Activated CD4-positive, alpha-beta memory T cell treated with anti-CD3 and anti-CD28 coated beads, Interleukin-2, amount 10 ng/mL, durations not matched to agents 7 days and 5 days (primary cell): ENCODE data around the gene B3GAT1. TPM values are rescaled to one million over a fixed set of nuclear protein-coding genes. Genes with fewer than 3 reads are reported as not detected.

Source experiments
- CTCF ChIA-PET: fragments of 350-600 bp; sonication (Branson Sonifier 250); formaldehyde crosslinking; loops from one replicate; lab custom pipeline; 2021; ENCODE audit warnings: antibody characterized with exemption, inconsistent platforms; lab: Charles Lee
- POLR2A ChIA-PET: fragments of 350-600 bp; sonication (Branson Sonifier 250); formaldehyde crosslinking; loops from one replicate; lab custom pipeline; 2021; ENCODE audit warnings: antibody characterized with exemption; lab: Charles Lee
- DNase-seq: peaks from one replicate; pipeline ENCODE4 v3.0.0-alpha.2; 2020
- H3K27ac Mint-ChIP-seq: one replicate; pipeline ENCODE4 v1.8.0; 2021; ENCODE audit warnings: mild to moderate bottlenecking, mixed read lengths
- H3K27me3 Mint-ChIP-seq: one replicate; pipeline ENCODE4 v1.8.0; 2021; ENCODE audit warnings: mixed read lengths
- H3K36me3 Mint-ChIP-seq: one replicate; pipeline ENCODE4 v1.8.0; 2021; ENCODE audit warnings: low read depth, mixed read lengths
- H3K4me1 Mint-ChIP-seq: one replicate; pipeline ENCODE4 v1.8.0; 2021; ENCODE audit warnings: mixed read lengths
- H3K4me3 Mint-ChIP-seq: one replicate; pipeline ENCODE4 v1.8.0; 2021; ENCODE audit warnings: mild to moderate bottlenecking, mixed read lengths
- H3K9me3 Mint-ChIP-seq: one replicate; pipeline ENCODE4 v1.8.0; 2021; ENCODE audit warnings: mixed read lengths
- total RNA-seq, 2 experiments: library from RNA; stranded (reverse); gene quantifications; one replicate each; pipeline ENCODE4 v1.2.3, GENCODE V29; 2021

Gene B3GAT1
- total RNA-seq, 2 experiments from 2014 or later = 10.5 to 11.0 TPM

DNA sequence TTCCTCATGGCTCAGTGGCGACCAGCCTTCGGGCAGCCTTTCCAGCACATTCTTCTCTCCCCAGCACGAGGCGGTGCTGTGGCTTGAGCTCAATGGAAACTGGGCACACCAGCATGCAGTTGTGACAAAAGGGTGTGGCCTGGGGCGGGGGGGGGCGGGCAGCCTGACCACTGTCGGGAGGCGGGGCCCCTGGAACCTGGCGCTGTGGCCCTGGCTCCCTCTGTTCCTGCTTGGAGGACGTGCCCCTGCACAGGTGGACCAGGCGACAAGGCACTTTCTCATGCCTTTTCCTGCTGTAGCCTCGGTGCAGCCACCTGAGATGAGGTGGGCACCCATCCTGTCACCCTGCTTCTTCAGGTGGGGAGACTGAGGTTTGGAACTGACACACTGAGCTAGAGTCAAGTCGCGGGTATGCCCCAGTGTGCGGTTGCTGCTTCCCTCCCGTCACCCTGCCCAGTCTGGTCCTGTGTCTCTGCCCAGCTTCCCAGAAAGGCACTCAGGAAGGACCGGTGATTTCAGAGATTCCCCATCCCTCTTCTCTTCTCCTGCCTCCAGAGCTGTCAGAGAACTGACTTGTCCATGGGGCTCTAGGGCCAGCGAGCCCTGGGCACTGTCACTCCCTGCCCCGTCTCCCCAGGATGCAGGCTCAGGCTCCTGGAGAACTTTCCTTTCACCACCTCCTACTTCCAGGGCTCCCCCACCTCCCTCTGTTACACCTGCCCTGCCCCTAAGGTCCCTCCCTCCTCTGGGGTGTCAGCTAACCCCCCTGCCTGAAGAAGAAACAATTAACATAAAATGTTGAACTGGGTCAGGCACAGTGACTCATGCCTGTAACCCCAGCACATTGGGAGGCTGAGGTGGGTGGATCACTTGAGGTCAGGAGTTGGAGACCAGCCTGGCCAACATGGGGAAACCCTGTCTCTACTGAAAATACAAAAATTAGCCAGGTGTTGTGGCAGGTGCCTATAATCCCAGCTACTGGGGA, 9.9 kb downstream of the B3GAT1 start:
- peak; percentile 39 for DNase-seq
- H3K36me3 Mint-ChIP-seq = no peaks in the 10 kb centered on the region
- ChIA-PET POLR2A (interaction anchor here (0.7 to 1.7 kb wide), 4 partner anchors 8 to 15 kb away, joined by 3 to 9 read pairs (median 4); no protein-coding TSS in a partner anchor), CTCF (interaction anchor here (1.4 kb wide), 1 partner anchor 15 kb away, joined by 4 read pairs; no protein-coding TSS in a partner anchor)
- H3K27ac Mint-ChIP-seq = no peak overlapping the region
- H3K4me3 Mint-ChIP-seq = no peak overlapping the region
- H3K9me3 Mint-ChIP-seq = no peaks in the 10 kb centered on the region
- H3K27me3 Mint-ChIP-seq = peaks cover 22% of the 10 kb centered on the region
- peaks cover 30% of the 10 kb centered on the region for H3K4me1 Mint-ChIP-seq

DNA sequence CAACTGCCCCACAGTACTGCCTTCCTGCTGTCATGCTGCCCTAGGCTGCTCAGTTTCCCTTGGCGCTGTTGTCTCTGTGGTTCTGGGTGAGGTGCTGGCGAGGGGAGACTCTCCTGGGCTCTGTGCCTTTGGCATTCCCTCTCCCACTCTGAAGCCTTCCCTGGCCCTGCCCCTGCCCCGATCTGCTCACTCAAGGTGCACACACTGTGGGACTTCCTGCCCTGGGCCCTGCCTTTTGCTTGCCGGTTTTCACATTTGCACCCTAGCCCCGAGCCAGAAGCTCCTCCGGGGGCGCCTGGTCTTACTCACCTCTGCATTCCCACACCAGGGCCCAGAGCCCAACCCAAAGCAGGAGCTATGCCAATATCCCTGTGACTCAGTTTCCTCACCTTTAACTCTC, 12.0 kb downstream of the B3GAT1 start:
- ChIA-PET POLR2A (interaction anchor here (1.5 kb wide), 1 partner anchor 11 kb away, joined by 4 read pairs; no protein-coding TSS in a partner anchor), CTCF (no interaction called here)
- Mint-ChIP-seq H3K4me1 (peaks cover 21% of the 10 kb centered on the region), H3K36me3 (no peaks in the 10 kb centered on the region), H3K27ac (no peak overlapping the region), H3K4me3 (no peak overlapping the region), H3K27me3 (peaks cover 21% of the 10 kb centered on the region), H3K9me3 (no peaks in the 10 kb centered on the region)
- DNase-seq = no peak

DNA sequence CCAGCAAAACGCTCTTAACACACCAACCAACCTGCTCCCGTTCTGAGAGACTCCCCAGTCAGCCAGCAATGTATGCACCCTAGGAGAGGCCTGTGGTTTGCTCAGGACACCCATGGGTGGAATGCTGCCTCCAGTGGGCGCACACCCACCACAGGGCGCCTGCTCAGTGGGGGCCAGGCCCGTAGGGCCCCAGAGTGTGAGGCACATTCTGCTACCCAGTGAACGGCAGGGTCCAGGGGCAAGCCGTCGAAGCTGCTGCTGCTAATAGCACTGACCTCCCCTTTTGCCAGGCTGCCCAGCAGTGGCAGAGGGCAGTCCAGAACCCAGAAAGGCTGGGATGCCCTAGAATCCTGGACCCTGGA, 12.8 kb downstream of the B3GAT1 start:
- CTCF ChIA-PET = no interaction called here
- POLR2A ChIA-PET = no interaction called here
- Mint-ChIP-seq H3K4me3 (no peak overlapping the region), H3K27ac (no peak overlapping the region), H3K4me1 (peaks cover 21% of the 10 kb centered on the region), H3K9me3 (no peaks in the 10 kb centered on the region), H3K27me3 (peaks cover 21% of the 10 kb centered on the region), H3K36me3 (no peaks in the 10 kb centered on the region)
- DNase-seq = no peak

DNA sequence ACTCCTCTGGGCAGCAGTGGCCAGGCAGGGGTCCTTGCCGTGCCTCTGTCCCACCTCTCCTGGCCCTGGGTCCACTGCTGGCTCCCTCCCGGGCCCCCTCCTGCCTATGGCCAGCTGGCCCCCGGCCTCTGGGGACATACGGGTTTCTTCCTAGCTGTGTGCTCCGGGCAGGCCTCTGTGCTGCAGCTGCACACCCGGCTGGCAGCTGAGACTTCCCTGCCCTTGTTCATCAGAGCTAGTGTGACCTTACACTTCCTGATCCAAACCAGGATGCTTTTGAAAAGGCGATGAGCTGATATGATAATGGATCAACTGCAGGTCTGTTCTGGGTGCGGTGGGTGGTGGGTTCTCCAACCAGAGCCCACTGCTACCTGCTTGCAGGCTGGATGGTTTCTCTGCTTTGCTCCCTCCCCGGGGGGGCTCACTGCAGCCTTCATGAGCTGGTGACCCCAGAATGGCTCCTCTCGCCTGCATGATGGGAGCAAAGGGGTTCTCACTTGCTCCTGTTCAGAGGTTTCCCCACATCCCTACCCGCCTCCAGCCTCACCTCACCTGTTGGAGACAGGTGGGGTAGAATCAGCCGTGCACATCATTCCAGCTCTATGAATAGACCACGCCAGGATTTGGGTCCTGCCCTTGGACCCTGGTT, 13.3 kb downstream of the B3GAT1 start:
- H3K9me3 Mint-ChIP-seq = no peaks in the 10 kb centered on the region
- DNase-seq = no peak
- peaks cover 18% of the 10 kb centered on the region for H3K27me3 Mint-ChIP-seq
- CTCF ChIA-PET = no interaction called here
- H3K4me3 Mint-ChIP-seq = no peak overlapping the region
- no peak overlapping the region for H3K27ac Mint-ChIP-seq
- POLR2A ChIA-PET = no interaction called here
- no peaks in the 10 kb centered on the region for H3K36me3 Mint-ChIP-seq
- peaks cover 21% of the 10 kb centered on the region for H3K4me1 Mint-ChIP-seq

DNA sequence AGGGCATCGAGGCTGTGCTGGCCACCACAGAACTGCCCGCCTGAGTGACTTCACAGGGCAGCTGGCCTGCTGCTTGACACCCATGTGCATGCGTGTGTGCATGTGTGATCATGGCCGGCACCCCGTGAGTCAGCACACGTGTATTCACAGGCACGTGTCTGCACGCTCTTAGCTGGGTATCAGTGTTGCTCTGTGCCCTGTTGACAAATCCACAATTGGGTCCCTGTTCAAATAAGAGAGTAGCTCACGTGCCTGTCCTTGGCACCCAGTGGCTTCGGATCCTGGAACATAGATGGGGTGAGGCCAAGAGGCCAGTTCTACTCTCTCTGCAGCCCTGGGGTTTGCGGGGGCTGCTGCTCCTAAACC, 14.0 kb downstream of the B3GAT1 start:
- POLR2A ChIA-PET = no interaction called here

DNA sequence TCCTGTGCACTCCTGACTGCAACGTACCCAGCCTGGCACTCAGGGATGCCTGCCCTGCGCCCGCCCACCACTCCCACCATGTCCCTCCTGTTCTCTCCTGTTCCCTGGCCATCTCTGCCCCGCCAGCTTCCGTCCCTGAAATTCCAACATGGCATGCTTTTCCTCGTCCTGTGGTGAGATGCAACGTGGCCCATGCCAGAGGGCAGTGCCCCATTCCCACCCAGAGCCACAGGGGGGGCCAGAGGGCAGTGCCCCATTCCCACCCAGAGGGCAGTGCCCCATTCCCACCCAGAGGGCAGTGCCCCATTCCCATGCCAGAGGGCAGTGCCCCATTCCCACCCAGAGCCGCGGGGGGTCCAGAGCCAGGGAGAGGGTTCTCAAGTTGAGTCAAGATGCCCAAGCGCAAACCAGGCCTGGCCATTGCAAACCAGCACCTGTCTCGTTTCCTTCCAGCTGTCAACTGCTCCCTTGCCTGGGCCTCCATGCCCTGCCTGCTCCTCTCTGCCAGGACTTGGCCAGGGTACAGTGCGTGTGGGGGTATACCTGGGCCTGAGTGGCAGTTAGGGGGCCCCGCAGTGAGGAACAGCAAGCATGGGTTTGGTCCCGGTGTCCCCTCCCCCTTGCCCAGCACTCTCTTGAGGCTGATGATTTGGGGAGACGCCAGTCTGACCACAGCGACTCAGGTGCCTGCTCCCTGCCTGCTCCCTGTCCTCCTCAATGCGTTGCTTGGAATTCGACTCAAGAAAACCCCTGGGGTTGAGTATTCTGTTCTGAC, 14.6 kb downstream of the B3GAT1 start:
- DNase-seq = no peak
- peaks cover 16% of the 10 kb centered on the region for H3K27me3 Mint-ChIP-seq
- POLR2A ChIA-PET = interaction anchor here (1.1 kb wide), 1 partner anchor 26 kb away, joined by 3 read pairs; no protein-coding TSS in a partner anchor
- no peaks in the 10 kb centered on the region for H3K9me3 Mint-ChIP-seq
- H3K27ac Mint-ChIP-seq = no peak overlapping the region
- CTCF ChIA-PET = no interaction called here
- H3K4me1 Mint-ChIP-seq = peaks cover 13% of the 10 kb centered on the region
- no peaks in the 10 kb centered on the region for H3K36me3 Mint-ChIP-seq
- H3K4me3 Mint-ChIP-seq = no peak overlapping the region

More for the DNA sequence above, 14.0 kb downstream of the B3GAT1 start:
- H3K27me3 Mint-ChIP-seq = peaks cover 16% of the 10 kb centered on the region
- CTCF ChIA-PET = no interaction called here
- H3K27ac Mint-ChIP-seq = no peak overlapping the region
- no peak overlapping the region for H3K4me3 Mint-ChIP-seq
- H3K9me3 Mint-ChIP-seq = no peaks in the 10 kb centered on the region
- H3K36me3 Mint-ChIP-seq = no peaks in the 10 kb centered on the region
- no peak for DNase-seq
- peaks cover 18% of the 10 kb centered on the region for H3K4me1 Mint-ChIP-seq

DNA sequence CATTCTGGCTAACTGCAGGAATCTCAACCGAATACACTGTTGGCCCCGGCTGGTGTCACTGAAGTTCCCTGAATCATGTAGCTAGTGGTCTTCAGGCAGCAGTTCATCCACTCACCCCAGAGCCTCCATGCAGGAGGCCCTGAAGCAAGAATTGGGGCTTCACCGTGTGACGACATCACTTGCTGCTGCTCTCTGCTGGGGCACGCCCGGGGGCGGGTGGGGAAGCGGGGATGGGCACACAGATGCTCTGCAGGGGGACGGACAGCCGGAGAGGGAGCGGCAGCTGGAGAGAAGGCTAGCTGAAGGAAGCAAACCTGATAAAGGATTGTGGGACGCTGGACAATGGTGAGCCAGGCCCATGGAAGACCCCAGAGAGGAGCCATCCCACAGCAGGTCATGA, 17.0 kb downstream of the B3GAT1 start:
- Mint-ChIP-seq H3K27ac (no peak overlapping the region), H3K9me3 (no peaks in the 10 kb centered on the region), H3K27me3 (peaks cover 5% of the 10 kb centered on the region), H3K4me3 (no peak overlapping the region), H3K36me3 (peaks cover 2% of the 10 kb centered on the region), H3K4me1 (peaks cover 16% of the 10 kb centered on the region)
- POLR2A ChIA-PET = no interaction called here
- DNase-seq = no peak
- CTCF ChIA-PET = no interaction called here

DNA sequence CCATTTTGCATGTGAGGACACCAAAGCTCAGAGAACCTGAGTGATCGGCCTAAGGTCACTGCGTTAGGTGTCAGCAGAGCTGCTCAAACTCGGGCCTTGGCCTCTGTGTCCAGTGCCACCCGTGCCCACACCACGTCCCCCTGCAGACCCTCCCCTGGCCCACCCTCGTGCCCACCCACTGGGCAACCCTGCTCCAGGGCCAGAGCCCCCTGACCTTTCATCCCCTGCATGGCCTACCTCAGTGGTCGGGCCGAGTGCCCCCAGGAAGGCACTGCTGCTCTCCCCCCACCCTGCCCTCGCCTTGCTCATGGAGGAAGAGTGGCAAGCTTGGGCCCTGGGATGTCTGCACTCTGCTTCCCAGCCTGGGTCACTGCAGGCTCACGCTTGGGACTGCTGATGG, 17.7 kb downstream of the B3GAT1 start:
- DNase-seq = no peak
- peaks cover 3% of the 10 kb centered on the region for H3K36me3 Mint-ChIP-seq
- peaks cover 19% of the 10 kb centered on the region for H3K4me1 Mint-ChIP-seq
- ChIA-PET POLR2A (no interaction called here), CTCF (no interaction called here)
- peaks cover 5% of the 10 kb centered on the region for H3K27me3 Mint-ChIP-seq
- H3K27ac Mint-ChIP-seq = no peak overlapping the region
- no peak overlapping the region for H3K4me3 Mint-ChIP-seq
- H3K9me3 Mint-ChIP-seq = no peaks in the 10 kb centered on the region

DNA sequence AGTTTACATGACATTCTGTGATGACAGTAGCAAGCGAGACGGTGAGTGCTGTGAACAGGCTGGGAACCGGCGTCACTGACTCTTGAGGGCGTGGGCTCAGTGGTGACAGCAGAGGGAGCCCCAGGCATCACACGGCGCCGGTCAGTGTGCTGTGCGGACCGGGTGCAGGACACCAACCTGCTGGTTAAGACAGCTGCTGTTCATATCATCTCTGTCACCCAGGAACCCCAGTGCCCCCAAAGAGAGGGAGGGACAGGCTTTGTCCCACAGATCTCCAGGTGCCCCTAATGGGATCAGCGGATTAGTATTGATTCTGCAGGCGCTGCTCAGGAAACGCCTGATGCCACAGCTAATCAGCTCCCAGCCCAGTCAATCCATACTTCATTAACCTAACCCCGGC, 18.4 kb downstream of the B3GAT1 start:
- Mint-ChIP-seq H3K27me3 (peaks cover 5% of the 10 kb centered on the region), H3K4me3 (no peak overlapping the region), H3K4me1 (peaks cover 26% of the 10 kb centered on the region), H3K36me3 (peaks cover 8% of the 10 kb centered on the region), H3K9me3 (no peaks in the 10 kb centered on the region), H3K27ac (no peak overlapping the region)
- ChIA-PET CTCF (no interaction called here), POLR2A (no interaction called here)
- no peak for DNase-seq

DNA sequence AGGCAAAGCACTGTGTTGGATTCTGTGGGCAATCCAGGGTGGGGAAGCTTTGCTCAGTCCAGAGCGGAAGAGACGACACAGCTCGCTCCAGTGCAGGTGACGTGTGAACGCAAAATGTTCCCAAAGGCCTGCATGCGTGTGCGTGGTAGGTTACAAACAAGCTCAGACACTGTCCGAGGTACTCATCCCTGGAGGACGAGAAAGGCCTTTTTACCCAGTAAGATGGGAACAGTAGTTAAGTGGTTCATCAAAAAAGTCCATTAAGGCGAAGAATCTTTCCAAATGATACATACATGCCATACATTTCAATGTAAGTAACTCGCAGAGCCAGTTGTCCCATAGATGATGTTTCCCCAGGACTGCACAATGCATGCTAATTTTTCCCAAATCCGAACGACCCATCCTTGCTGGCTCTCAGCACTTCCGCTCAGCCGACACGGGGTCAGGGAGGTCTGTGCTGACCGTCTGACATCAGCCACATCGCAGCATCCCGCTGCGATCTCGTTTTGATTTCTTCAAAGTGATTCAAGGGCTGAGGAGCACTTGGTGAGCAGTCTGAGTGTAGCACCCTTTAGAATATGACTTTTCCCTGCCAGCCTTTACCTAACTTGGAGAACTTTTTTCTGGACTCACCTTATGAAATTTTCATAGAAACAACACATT, 19.0 kb downstream of the B3GAT1 start:
- no peak for DNase-seq
- Mint-ChIP-seq H3K4me3 (no peak overlapping the region), H3K27ac (no peak overlapping the region), H3K9me3 (no peaks in the 10 kb centered on the region), H3K4me1 (peaks cover 31% of the 10 kb centered on the region), H3K36me3 (peaks cover 11% of the 10 kb centered on the region), H3K27me3 (peaks cover 5% of the 10 kb centered on the region)
- CTCF ChIA-PET = no interaction called here
- POLR2A ChIA-PET = no interaction called here

DNA sequence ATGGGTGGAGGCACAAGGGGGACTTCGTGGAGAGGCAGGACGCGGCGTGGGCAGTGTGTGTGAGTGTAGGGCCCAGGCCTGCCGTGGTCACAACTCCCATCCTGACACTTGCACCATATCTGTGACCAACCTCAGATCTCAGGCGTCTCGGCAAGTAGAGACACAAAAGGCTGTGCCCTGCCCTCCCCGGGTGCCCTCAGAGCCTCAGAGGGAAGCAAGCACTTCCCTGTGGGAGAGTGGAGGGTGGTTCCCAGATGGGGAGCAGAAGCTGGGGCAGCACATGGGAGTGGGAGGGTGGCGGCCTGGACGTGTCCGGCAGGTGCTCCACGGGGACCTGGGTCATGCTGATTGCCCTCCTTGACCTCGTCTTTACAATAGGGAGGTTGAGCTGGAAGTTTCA, 20.4 kb downstream of the B3GAT1 start:
- no peak overlapping the region for H3K27ac Mint-ChIP-seq
- peaks cover 11% of the 10 kb centered on the region for H3K36me3 Mint-ChIP-seq
- no peak overlapping the region for H3K4me3 Mint-ChIP-seq
- DNase-seq = no peak
- CTCF ChIA-PET = no interaction called here
- peaks cover 44% of the 10 kb centered on the region for H3K4me1 Mint-ChIP-seq
- H3K27me3 Mint-ChIP-seq = peaks cover 5% of the 10 kb centered on the region
- POLR2A ChIA-PET = no interaction called here
- H3K9me3 Mint-ChIP-seq = no peaks in the 10 kb centered on the region

DNA sequence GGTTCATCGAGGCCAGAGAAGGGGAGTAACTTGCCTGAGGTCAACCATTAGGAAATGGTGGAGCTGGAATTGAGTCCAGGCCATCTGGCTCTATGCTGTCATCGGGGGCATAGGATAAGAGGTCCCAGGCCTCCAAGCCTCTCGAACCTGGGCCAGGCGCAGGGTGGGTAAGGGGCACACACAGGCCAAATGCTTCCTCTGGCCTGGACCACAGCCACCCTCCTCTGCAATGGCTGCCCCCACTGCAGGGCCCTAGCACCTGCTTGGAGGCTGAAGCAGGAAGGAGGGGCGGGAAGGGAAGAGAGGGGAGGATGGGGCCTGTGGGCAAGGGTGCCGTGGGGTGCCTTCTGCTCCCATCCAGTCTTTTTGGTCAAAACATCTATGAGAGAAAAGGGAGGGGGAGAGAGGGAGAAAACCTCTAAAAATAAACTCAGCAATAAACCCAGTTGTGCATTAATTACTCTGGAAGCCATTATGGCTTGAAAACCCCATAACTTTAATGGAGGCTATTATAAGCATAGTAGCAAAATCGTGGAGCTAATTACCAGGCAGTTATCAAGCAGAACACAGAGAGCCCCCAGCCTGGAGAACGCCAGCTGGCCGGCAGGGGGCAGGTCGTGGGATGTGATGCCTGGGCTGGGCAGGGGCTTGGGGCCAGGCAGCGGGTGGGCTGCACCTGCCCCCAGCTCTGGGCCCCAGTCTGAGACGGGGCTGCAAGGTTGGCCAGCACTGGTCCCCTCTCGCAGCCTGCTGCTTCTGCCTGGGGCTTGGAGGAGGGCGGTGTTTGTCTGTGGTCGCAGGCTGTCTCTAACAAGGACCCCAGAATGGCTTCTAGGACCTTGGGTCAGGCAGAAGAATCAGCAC, 21.1 kb downstream of the B3GAT1 start:
- Mint-ChIP-seq H3K9me3 (no peaks in the 10 kb centered on the region), H3K4me3 (no peak overlapping the region), H3K27ac (no peak overlapping the region), H3K36me3 (peaks cover 14% of the 10 kb centered on the region), H3K4me1 (peaks cover 51% of the 10 kb centered on the region), H3K27me3 (peaks cover 8% of the 10 kb centered on the region)
- CTCF ChIA-PET = no interaction called here
- no peak for DNase-seq
- POLR2A ChIA-PET = no interaction called here
